ENCODE results near the gene LRP2. TPM values are rescaled to one million over a fixed set of nuclear protein-coding genes. Genes with fewer than 3 reads are reported as not detected.

LRP2 gene
- total and polyA plus RNA-seq, 10 of the 15 experiments (the other 5 are each of a cell fraction or from before 2014, with no cell fraction given): 0.01 to 0.19 (median 0.06) TPM; not detected in 5

DNA sequence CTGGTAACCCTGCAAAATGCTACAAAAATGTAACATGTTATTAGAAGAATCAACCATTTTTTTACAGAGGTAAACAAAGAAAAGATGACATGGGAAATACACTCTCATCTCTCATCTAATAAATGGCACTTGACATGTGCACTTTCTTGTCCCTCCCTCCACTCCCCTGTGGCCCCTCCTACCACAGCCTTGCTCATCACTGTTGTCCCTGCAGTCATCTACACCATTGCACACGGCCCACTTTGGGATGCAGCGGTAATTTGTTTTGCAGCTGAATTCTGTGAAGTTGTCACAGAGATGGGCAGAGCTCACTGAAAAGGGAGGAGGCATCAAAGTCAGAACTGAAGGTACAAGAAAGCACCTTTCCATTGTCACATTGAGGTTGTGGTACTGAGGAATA is 189.4 kb downstream of the LRP2 start:
- no TSS peak for BruUV-seq (replicated peaks)
- H3K9me3 ChIP-seq (replicated peaks; ENCODE audit: control insufficient read depth, insufficient read depth, low read length): no peaks in the 10 kb centered on the region

More for the DNA sequence above, 189.4 kb downstream of the LRP2 start:
- intact Hi-C loops (cut with micrococcal nuclease; ENCODE audit: unreplicated experiment): no loop called here
- Histone ChIP-seq H3K36me3 (ENCODE audit: control insufficient read depth in 2 of 2, insufficient read depth in 2 of 2, low read length in 1 of 2) (no peaks in the 10 kb centered on the region), H3K4me2 (ENCODE audit: control insufficient read depth, insufficient read depth) (no peak overlapping the region), H4K20me1 (ENCODE audit: control insufficient read depth, insufficient read depth) (no peaks in the 10 kb centered on the region), H3K9ac (ENCODE audit: control insufficient read depth, insufficient read depth, low read length) (no peak overlapping the region), H3K27me3 (replicated peaks in 1 of 2; ENCODE audit: control insufficient read depth in 2 of 2, insufficient read depth in 2 of 2, low read length in 1 of 2) (no peaks in the 10 kb centered on the region; a peak in 2 of 4 replicates), H2AFZ (ENCODE audit: control insufficient read depth, low read depth, low read length) (no peak overlapping the region), H3K27ac (ENCODE audit: control insufficient read depth, insufficient read depth) (no peak overlapping the region), H3K4me3 (no peak overlapping the region), H3K4me1 (ENCODE audit: control insufficient read depth, insufficient read depth, low read length) (no peaks in the 10 kb centered on the region), H3K79me2 (ENCODE audit: control insufficient read depth, insufficient read depth, low read length) (no peaks in the 10 kb centered on the region)
- no peak for TF ChIP-seq TAF1 (IDR thresholded peaks at IDR 0.05; ENCODE audit: borderline replicate concordance, low read depth, low read length)
- TF ChIP-seq, protein P1, sequence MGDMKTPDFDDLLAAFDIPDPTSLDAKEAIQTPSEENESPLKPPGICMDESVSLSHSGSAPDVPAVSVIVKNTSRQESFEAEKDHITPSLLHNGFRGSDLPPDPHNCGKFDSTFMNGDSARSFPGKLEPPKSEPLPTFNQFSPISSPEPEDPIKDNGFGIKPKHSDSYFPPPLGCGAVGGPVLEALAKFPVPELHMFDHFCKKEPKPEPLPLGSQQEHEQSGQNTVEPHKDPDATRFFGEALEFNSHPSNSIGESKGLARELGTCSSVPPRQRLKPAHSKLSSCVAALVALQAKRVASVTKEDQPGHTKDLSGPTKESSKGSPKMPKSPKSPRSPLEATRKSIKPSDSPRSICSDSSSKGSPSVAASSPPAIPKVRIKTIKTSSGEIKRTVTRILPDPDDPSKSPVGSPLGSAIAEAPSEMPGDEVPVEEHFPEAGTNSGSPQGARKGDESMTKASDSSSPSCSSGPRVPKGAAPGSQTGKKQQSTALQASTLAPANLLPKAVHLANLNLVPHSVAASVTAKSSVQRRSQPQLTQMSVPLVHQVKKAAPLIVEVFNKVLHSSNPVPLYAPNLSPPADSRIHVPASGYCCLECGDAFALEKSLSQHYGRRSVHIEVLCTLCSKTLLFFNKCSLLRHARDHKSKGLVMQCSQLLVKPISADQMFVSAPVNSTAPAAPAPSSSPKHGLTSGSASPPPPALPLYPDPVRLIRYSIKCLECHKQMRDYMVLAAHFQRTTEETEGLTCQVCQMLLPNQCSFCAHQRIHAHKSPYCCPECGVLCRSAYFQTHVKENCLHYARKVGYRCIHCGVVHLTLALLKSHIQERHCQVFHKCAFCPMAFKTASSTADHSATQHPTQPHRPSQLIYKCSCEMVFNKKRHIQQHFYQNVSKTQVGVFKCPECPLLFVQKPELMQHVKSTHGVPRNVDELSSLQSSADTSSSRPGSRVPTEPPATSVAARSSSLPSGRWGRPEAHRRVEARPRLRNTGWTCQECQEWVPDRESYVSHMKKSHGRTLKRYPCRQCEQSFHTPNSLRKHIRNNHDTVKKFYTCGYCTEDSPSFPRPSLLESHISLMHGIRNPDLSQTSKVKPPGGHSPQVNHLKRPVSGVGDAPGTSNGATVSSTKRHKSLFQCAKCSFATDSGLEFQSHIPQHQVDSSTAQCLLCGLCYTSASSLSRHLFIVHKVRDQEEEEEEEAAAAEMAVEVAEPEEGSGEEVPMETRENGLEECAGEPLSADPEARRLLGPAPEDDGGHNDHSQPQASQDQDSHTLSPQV (IDR thresholded peaks at IDR 0.05): no peak
- TF ChIP-seq SP1 (IDR thresholded peaks at IDR 0.05; ENCODE audit: low read depth, low read length): no peak
- TF ChIP-seq, protein P2, sequence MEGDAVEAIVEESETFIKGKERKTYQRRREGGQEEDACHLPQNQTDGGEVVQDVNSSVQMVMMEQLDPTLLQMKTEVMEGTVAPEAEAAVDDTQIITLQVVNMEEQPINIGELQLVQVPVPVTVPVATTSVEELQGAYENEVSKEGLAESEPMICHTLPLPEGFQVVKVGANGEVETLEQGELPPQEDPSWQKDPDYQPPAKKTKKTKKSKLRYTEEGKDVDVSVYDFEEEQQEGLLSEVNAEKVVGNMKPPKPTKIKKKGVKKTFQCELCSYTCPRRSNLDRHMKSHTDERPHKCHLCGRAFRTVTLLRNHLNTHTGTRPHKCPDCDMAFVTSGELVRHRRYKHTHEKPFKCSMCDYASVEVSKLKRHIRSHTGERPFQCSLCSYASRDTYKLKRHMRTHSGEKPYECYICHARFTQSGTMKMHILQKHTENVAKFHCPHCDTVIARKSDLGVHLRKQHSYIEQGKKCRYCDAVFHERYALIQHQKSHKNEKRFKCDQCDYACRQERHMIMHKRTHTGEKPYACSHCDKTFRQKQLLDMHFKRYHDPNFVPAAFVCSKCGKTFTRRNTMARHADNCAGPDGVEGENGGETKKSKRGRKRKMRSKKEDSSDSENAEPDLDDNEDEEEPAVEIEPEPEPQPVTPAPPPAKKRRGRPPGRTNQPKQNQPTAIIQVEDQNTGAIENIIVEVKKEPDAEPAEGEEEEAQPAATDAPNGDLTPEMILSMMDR (IDR thresholded peaks at IDR 0.05 in 2 of 3, conservative IDR thresholded peaks at IDR 0.05 in 1 of 3; ENCODE audit: control insufficient read depth in 2 of 3, extremely low read depth in 1 of 3, insufficient read depth in 1 of 3, low read depth in 3 of 3, low read length in 3 of 3): no peak
- no peak for TF ChIP-seq RELA (IDR thresholded peaks at IDR 0.05; ENCODE audit: borderline replicate concordance, partially characterized antibody)
- no peak for TF ChIP-seq MXI1 (IDR thresholded peaks at IDR 0.05; ENCODE audit: low read depth, low read length)
- ChIA-PET CTCF (no interaction called here), POLR2A (no interaction called here), RAD21 (ENCODE audit: unreplicated experiment) (no interaction called here), SMC1A (ENCODE audit: uncharacterized antibody, unreplicated experiment) (no interaction called here)
- 17% methylated on average over 2 of the region's 2 CpGs for WGBS (ENCODE audit: insufficient coverage, insufficient replicate concordance, low lambda C conversion rate, missing lambda C conversion rate)
- no peak for ATAC-seq
- in situ Hi-C loops (cut with MboI): no loop called here
- no peak for FAIRE-seq
- DNase-seq (ENCODE audit: low read depth, low spot score): no peak

Data from GM12878 (cell line).